Measurements from ENCODE around the gene ASIC2.

ASIC2 gene

DNA sequence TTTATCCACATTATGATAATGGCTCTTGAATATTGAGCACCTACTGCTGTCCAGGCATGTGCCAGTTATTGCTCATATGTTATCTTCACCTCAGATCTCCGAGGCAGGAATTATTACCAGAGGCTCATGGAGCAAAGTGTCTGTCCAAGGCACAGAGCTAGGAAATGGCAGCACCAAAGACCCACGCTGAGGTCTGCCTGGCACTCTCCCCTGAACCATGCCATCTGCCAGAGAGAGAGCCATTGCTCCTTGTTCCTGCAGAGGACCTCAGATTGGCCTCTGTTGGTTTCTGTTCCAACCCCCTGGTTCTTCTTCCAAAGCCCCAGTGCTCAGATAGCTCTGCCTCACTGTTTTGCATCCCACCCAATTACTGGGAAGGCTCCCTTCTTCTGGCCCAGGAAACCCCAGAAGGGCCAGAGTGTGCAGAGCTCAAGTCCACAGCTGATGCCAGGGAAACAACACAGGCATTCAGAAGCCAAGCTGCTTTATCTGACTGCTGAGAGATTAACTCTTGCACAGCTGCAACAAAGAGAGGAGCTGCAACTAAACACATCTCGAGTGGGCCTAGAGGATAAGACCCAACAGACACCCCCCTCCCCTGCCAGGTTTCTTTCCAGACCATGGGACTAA, 5.9 kb downstream of the ASIC2 start:
- no peak for DNase-seq (ENCODE audit: low read depth)

DNA sequence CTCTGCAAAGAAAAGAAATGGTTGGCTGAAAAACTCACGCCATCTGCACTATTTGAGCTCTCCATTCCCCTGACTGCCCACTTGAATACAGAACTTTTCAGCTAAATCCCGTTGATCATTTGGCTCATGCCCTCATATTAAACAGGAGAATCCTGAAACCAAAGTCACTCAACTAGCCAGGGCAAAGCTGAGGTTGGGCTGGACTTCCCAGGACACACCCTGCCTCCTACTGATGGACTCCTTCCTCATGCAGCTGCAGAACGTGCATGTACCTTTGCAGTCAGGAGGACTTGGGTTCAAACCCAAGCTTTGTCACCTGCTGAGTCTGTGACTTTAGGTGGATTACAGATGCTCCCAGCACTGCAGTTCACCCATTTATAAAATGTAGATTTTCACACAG, 7.7 kb downstream of the ASIC2 start:
- no peak for DNase-seq (ENCODE audit: low read depth)

DNA sequence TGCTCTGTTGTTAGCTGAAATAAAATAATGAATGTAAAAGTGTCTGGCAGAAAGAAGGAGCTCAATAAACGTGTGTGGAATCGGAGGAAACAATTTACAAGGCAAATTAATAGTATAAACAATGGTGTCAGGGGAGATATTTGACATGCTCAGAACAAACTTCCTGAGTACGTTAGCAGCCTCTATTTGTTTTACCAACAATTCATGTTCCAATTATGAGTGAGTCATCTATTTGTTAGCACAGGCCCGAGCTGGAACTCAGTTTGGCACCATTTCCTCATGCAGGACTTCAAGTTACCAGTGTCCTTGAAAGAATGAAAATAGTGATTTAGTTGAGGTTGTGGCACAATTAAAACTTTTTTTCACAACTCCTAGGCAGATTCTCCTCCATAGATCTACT, 9.1 kb downstream of the ASIC2 start:
- DNase-seq (ENCODE audit: low read depth), result no peak

DNA sequence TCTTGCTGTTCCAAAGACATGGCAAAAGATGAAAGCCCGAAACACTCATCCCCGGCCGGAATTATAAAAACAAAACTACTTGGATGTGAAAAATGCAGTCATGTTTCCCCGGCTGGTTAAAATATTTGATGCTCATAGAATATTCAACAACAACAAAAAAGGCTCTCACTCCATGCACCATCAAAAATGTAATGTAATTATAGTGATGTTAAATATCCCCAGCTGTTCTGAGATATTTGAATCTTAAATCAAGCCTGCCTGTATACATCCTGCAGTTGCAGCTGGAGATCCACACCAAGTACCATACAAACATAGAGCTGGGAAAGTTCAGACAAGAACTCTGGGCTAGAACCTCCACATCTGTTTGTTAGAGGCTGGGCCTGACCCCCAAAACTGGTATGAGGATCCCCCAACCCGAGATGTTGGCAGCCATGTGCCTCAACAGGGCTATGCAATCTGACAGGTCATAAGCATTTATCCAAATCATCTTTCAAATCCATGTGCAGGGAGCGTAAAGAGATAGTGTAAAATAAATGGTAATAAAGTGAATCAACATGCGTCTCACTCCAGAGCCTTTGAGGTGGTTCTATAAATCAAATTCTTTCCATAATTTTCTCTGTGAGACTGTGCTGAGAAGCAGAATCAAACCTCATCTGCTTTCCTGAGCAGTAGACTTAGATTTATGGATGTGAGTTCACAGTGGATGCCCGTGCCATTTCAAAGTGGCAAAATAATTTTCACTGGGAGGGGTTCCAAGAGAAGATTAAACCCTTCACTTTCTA, 12.7 kb downstream of the ASIC2 start:
- no peak for DNase-seq (ENCODE audit: low read depth)

DNA sequence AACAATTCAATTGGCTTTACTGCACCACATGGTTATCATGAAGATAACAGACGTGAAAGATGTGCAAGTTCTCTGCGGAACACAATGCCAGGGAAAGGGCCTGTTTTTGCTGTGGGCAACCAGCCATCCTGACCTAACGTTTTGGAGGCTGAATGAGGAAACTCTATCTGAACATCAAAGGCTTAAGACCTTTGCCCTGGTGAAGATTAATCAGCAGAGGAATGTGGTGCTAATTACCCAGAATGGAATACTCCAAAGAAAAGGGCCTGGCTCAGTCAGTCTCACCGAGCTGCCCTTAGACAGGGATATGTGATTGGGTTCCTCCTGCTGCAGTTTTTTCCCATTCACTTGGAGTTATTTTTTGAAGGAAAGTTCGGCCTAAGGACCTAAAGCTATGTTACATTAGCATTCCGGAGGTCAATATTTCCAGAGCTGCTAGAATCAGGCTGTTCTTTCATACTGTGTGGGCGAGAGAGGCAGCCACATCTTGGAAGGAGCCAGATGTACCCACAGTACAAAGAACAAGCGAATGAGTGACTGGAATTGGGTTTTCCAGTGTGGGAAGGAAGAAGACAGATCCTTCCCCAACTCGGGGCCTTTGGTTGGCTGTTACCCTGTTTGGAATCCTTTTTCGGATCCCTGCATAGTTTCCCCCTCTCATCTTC, 15.5 kb downstream of the ASIC2 start:
- no peak for DNase-seq (ENCODE audit: low read depth)

DNA sequence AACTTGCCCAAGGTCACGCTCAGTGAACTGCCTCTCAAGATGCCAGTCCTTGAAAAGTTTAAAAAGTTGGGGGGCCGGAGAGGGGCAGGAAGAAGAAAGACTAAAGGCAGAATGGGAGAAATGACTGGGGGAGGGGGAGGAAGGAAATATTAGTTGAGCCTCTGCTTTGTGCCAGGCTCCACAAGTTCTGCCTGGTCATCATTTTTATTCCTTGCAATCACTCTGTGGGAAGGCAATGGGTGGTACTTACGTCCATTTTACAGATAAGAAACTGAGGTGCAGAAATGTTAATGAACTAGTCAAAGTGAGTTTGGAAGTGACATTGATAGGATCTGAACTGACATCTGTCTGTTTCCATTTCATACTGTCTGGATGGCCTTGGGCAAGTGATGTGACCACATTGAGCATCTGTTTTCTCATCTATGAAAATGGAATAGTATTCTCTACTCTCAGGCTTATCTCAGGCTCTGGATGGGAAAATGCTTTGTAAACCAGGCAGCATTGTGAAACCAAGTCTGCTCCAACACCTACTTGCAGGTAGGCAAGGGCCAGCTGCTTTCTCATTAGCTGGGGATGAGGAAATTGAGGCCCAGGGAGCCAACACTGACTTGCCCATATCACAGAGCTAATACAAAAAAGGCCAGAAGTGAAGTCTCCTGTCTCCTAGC, 19.2 kb downstream of the ASIC2 start:
- DNase-seq (ENCODE audit: low read depth), result no peak

DNA sequence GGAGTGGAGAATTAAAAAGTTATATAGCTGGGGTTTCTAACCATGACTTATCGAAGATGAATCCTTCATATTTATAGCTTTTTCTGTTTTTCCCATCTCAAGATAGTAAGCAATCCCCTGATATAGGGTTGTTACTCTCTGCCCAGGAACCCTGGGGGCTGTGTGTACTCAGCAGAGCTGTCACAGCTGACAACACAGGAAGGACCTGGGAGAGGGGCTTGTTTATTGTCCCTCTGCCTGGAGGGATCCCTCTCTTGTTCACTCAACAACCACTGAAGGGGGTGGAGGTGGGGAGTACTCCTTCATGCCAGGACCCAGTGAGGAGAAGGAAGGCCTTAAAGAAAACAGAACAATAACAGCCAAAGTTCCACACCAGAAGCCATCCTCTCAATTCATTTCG, 19.8 kb downstream of the ASIC2 start:
- no peak for DNase-seq (ENCODE audit: low read depth)

DNA sequence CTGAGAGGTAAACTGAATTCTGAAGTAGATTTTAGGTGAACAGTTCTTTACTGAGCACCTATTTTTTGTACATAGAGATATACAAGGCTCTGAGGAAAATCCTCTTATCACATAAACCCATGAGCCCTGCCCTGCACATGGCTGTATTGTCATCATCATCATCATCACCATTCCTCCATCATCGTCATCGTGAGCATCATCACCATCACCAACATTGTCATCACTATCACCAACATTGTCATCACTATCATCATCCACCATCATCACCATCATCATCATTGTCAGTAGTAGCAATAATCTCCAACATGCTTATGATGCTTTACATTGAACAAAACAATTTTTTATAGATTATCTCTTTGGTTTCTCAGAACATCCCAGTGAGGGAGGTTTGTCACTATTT, 20.7 kb downstream of the ASIC2 start:
- no peak for DNase-seq (ENCODE audit: low read depth)

DNA sequence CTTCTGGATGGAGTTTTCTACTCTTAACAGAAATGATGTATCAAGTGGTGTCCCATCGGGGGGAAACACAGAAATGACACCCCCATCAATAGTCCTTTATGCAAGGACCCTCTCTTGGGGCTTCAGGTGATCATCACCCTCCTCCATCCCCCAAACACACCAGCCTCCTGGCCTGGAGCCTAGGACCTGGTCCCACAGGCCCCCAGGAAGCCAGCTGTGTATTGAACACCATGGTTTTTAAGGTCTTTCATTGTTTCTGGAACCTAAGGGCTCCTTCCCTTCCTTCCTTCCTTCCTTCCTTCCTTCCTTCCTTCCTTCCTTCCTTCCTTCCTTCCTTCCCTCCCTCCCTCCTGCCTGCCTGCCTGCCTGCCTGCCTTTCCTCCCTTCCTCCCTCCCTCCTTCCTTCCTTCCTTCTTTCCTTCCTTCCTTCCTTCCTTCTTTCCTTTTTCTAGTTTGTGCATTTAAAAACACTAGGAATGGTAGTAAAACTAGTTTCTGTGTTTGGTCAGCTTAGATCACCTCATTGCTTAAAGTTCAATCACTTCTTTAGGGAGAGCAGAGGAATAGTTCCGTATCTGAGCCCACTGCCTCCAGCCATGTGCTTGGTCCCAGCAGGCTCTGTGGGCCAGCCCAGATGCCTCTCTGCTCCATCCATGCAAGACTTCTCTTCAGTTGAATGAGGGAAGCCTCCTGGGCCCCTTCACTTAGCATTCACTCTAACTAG, 23.6 kb downstream of the ASIC2 start:
- DNase-seq (ENCODE audit: low read depth), result no peak

DNA sequence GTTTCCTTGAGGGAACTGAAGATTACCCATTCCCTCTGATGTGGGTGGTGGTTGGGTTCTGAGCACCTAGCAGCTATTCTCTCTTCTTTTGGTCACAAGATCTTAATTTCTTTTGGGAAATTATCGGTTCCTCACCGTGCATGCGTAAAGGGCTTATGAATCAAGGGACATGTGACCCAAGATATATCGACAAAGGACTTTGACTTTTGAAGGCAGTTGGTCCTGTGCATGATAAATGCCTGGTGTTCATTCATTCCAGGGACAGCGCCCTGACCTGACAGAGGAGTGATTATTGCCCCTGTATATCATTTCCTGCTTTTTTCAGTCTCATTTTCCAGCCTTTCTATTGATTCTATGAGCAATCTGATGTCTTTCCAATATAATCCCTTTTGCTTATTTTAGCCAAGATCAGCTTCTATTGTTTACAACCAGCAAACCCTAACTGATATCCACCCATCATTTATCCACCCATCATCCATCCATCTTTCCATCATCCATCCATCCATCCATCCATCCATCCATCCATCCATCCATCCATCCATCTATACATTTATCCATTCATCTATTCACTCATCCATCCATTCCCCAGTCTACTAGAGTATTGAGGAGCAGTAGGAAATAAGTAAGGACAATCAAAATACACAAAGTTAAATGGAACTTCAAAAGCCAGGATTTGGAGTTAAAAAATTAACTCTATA, 25.1 kb downstream of the ASIC2 start:
- DNase-seq (ENCODE audit: low read depth), result no peak

DNA sequence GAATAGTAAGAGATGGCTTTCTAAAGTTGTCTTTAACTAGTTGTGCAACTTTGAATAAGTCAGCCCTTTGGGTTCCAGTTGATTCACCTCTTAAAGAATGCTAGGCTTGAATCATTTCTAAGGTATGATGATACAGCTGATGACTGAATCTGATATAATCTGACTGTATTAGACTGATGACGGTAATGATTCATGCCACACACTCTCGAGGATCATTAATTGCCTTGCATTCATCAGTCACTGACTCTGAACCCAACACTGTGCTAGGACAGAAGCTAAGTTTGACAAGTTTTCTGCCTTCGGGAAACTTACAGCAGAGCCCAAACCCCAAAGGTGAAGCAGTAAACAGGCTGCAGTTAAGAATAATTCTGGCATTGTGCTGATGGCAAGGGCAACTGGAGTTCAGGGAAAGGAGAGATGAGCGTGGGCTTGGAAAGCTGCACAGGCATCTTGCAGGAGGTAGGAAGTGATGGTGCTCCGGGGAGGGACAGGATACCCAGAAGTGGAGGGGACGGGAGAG, 25.8 kb downstream of the ASIC2 start:
- DNase-seq (ENCODE audit: low read depth), result no peak

DNA sequence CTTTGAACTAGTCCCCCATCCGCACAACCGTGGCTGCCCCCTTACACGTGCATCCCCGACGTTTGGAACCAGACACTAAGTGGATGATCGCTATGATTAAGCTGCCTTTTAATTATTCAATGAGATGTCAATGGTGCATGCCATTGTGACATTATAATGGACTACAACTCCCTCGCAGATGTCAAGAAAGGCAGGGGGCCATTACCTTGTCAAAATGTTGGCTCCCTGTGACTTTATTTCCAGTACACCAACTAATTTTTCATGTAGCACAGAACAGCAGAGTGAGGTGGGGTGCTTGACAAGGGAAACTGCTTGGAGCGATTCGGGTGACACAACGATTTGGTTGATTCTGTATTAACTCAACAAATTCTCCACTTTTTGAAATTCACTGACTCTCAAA, 26.5 kb downstream of the ASIC2 start:
- DNase-seq (ENCODE audit: low read depth), result no peak

DNA sequence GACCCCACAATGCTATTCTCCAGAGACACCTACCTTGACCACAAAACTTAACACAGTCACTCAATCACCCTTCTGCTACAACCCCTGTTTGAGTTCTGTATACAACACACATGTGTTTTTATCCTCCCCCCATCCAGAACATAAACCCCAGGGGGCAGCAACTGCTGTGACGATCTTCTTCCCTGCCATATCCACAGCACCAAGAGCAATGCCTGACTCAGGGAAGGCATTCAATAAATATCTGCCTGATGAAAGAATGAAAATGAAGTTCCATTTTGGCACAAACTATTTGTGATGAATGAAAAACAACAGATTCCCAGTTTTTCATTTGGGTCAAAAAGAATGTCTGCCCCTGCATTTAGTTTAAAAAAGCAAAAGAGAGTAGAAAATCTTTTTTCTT, 27.0 kb downstream of the ASIC2 start:
- DNase-seq (ENCODE audit: low read depth), result no peak

DNA sequence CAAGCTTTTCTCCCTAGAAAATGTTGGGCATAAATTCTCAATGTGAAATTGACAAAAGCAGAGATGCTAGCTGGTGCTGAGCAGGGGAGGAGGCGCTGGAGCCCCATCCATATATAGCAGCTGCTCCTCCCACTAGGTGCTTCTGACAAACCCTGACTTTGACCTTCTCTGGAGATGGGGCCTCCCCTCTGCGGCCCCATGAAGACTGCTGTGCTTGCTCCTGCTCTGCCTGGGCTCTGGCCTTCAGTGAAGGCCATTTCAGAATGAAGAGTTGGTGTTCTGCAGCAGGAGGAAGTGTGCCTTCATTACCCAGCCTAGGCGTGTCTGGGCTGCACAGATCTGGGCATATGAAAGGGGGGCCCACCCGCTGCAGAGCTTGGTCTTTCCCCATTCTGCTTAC, 29.7 kb downstream of the ASIC2 start:
- DNase-seq (ENCODE audit: low read depth), result no peak

DNA sequence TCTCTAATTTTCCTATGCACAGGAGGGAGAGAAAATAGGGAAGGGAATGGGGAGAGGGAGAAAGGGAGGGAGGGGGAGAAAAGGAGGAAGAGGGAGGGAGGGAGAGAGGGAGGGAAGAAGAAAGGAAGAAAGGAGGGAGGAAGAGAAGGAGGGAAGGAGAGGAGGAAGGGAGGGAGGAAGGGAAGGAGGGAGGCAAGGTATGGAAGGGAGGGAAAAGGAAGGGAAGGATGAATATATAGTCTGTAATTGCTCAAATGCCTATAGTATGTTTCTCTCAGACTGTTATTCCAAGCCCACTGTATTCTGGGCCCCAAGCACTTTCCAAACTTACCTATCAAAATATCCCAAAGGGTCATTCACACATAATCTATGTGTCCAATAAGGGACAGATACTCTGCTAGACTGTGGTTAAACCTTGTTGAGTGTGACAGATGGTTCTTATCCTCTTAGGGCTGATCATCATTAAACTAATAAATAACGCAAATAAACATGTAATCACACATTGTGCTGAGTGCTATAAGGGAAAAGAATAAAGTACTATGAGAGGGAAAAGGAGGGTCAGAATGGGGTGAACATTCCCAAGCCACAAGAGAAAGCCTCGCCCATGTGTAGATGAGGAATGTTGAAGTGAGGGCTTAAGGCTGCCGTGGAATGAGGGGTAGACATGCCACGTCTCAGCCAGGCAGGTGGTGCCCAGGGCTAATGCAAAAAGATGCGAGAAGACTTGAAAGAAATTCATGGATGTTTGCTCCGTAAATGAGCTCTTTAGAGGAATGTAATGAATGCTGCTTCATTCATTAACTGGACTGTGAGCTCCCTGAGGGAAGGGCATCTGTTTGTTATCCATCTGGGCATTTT, 30.6 kb downstream of the ASIC2 start:
- no peak for DNase-seq (ENCODE audit: low read depth)

DNA sequence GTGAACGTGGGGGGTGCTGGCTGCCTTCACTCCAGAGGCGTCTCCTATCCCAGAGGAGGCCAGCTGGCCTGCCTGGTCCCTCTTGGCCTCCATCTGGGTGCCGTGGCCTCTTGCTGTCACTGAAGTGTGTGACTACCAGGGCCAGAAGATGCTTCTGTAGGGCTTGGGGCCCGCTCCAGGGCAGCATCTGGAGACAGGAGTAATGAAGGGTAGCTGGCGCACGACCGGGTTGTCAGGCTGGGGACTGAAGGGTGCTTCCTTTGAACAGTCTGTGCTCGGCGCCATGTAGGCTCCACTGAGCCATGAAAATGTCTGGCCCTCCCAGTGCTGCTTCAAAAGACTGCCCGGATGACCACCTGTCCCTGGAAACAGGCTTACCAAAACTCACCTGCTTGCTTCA, 31.3 kb downstream of the ASIC2 start:
- DNase-seq (ENCODE audit: low read depth), result no peak

DNA sequence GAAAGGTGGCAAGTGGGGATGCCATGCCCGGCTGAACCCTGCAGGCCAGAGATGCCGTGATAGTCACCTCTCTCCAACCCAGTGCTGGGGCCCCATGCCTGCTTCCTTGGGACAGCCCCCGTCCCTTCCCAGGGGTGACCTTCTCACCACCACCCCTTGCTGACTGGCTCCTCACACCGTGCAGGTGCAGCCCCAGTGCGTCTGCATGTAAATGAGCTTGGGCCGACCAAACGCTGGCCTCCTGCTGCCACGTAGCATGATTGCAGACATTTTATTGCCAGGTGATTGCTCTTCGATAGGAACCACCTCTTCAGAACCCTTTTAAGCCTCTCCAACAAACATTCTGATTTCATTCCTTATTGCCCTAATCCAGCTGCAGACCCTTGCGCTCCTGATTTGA, 32.5 kb downstream of the ASIC2 start:
- no peak for DNase-seq (ENCODE audit: low read depth)

DNA sequence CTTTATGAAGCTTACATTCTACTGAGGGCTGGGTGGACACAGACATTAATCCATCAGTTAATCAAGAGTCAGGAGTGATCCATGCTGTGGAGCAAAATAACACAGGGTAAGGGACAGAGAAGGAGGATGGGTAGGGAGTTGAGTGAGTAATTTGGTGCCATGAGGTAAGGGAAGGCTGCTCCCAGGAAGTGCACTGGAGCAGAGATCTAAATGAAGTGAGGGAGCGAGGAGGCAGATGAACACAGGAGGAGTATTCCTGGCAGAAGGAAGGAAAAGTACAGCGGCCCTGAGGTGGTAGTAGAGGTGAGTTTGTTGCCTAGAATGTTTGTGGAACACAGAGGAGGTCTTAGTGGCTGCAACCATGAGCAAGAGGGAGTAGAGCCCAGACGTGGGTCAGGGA, 34.8 kb downstream of the ASIC2 start:
- DNase-seq (ENCODE audit: low read depth), result no peak

DNA sequence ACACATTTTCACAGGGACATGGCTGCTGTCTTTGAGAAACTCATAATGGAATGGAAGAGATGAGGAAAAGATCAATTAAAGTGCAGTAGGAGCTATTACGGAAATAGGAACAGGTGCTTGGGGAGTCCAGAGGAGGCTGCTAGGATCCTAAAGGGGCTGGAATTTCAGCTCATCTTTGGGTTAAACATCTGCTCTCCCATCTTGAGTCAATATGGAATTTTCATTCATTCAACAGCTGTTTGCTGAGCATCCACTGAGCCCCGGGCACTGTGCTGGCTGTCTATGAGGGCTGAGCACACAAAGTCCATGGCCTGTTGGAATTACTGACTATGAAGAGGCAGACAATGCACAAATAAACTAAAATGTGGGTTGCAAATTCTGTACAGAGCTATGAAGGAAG, 47.9 kb downstream of the ASIC2 start:
- no peak for DNase-seq (ENCODE audit: low read depth)

DNA sequence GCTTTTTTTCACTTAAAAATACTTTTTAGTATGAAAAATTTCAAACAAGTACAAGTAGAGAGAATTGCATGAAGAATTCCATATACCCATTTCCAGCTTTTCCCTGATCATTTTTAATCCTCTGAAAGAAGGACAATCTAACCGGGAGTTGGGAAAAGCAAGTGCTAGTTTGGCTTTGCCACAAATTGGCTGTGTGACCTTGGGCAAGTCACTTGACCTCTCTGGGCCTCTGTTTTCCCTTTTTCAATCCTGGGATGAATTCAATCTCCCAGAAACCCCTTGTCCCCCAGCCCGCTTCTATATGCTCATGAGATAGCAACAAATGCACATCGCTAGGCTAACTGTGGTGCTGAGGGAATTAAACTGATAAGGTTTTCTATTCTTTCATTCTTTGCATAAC, 49.4 kb downstream of the ASIC2 start:
- no peak for DNase-seq (ENCODE audit: low read depth)
